Ishikawa (cell line): ENCODE measurements around the gene THSD4.

Source experiments
- CEBPB ChIP-seq: IDR thresholded peaks from 2 replicates; pipeline ENCODE4 v1.6.1; 2012
- CREB1 ChIP-seq: IDR thresholded peaks from 2 replicates; pipeline ENCODE4 v1.6.1; 2012; ENCODE audit warnings: low read depth
- EGR1 ChIP-seq: IDR thresholded peaks from 2 replicates; pipeline ENCODE4 v1.6.1; 2012
- EP300 ChIP-seq: IDR thresholded peaks from 2 replicates; pipeline ENCODE4 v1.6.1; 2012; ENCODE audit warnings: borderline replicate concordance
- FOXM1 ChIP-seq: IDR thresholded peaks from 2 replicates; pipeline ENCODE4 v1.6.1; 2012; ENCODE audit warnings: low read depth, borderline replicate concordance
- MAX ChIP-seq: IDR thresholded peaks from 2 replicates; pipeline ENCODE4 v1.6.1; 2012
- NFIC ChIP-seq: IDR thresholded peaks from 2 replicates; pipeline ENCODE4 v1.6.1; 2012
- RAD21 ChIP-seq: IDR thresholded peaks from 2 replicates; pipeline ENCODE4 v1.6.1; 2012; ENCODE audit warnings: low read depth
- REST ChIP-seq: IDR thresholded peaks from 2 replicates; pipeline ENCODE4 v1.6.1; 2012; ENCODE audit warnings: low read depth, mild to moderate bottlenecking
- TAF1 ChIP-seq: IDR thresholded peaks from 2 replicates; pipeline ENCODE4 v1.6.1; 2012; ENCODE audit warnings: low read depth, mild to moderate bottlenecking
- TCF12 ChIP-seq: IDR thresholded peaks from 2 replicates; pipeline ENCODE4 v1.6.1; 2012; ENCODE audit warnings: low read depth
- TEAD4 ChIP-seq: IDR thresholded peaks from 2 replicates; pipeline ENCODE4 v1.6.1; 2012
- USF1 ChIP-seq: IDR thresholded peaks from 2 replicates; pipeline ENCODE4 v1.6.1; 2012
- YY1 ChIP-seq: IDR thresholded peaks from 2 replicates; pipeline ENCODE4 v1.6.1; 2012; ENCODE audit warnings: low read depth

GRCh38 chr15:71071529-71071928 lies 43.7 kb upstream of the THSD4 start:
- TF ChIP-seq EP300 (no peak), CEBPB (no peak), MAX (no peak), NFIC (no peak), YY1 (no peak), USF1 (no peak), RAD21 (no peak), EGR1 (no peak), REST (no peak), CREB1 (no peak), TEAD4 (no peak), TAF1 (no peak), FOXM1 (no peak), TCF12 (no peak)
